Neuron (in vitro differentiated cells): ENCODE measurements around the gene ZNF714.

Source experiments
- H2AFZ ChIP-seq: one replicate; pipeline ENCODE4 v1.6.1; 2013; ENCODE audit warnings: low read depth, mild to moderate bottlenecking, inconsistent platforms, low read length, moderate library complexity
- H3K27me3 ChIP-seq: one replicate; pipeline ENCODE4 v1.6.1; 2013; ENCODE audit warnings: low read length; ENCODE audit not compliant: insufficient read depth
- H3K36me3 ChIP-seq: one replicate; pipeline ENCODE4 v1.6.1; 2013; ENCODE audit warnings: low read length; ENCODE audit not compliant: insufficient read depth
- H3K4me1 ChIP-seq: one replicate; pipeline ENCODE4 v1.6.1; 2013; ENCODE audit warnings: low read length; ENCODE audit not compliant: insufficient read depth
- H3K4me3 ChIP-seq: 2 replicates; pipeline ENCODE4 v1.5.1; 2013; ENCODE audit warnings: mild to moderate bottlenecking, low read length, moderate library complexity
- H3K9me3 ChIP-seq: one replicate; pipeline ENCODE4 v1.6.1; 2013; ENCODE audit warnings: low read length

Gene ZNF714

DNA sequence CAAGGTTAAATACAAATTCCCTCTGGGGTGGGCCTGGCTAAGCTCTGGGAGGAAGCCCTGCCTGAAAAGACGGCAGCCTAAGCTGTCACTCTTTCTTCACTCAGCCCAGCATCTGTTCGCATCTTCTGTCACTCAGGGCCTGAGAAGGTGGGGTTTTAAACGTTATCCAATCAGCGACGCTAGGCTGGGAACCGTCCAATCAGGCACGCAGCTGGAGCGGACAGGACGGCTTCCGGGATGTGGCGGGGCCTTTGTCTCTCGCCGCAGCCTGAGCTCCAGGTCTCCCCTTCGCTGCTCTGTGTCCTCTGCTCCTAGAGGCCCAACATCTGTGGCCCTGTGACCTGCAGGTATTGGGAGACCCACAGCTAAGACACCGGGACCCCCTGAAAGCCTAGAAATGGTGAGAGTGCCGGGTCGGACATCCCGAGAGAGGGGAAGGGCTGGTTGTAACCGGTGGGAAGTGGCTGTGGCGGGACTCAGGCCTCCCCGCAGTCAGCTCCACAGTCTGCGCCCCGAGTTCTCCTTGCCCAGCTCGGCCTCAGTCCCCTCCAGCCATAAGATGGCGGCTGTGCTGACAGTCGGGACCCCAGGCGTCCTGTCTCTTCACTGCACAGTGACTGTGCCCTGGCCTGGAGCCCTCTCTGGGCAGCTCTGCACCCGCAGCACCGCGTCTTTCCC lies 59.9 kb downstream of the ZNF714 start, which contains the start of gene ZNF431:
TSS of gene ZNF431 (plus strand) at position 254 of the 678 bp plus-strand sequence. CDS start at position 398, 144 bp downstream.
- no peaks in the 10 kb centered on the region for H3K27me3 ChIP-seq
- H3K4me3 ChIP-seq: peak within 1 kb of the TSS; percentile 76
- H2AFZ ChIP-seq: no peak within 1 kb of the TSS
- H3K4me1 ChIP-seq: peaks cover 7% of the 10 kb centered on the region
- peaks cover 19% of the 10 kb centered on the region for H3K9me3 ChIP-seq
- peaks cover 35% of the 10 kb centered on the region for H3K36me3 ChIP-seq

DNA sequence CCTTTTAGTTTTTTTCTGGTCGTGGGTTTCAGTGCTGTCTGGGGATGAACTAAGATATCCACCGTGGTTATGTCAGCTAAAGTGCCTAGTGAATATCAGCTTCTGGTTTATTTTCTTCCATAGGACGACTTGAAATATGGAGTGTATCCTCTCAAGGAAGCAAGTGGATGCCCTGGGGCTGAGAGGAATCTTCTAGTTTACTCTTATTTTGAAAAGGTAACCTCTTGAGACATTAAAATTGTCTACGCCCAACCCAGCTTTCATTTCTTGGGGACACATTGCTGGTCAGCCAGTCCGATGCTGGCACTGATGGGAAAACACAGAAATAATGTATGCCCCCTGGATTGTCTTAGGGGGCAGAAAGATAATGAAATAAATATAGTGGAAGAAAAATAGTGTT lies 61.4 kb downstream of the ZNF714 start:
- Histone ChIP-seq H3K27me3 (no peaks in the 10 kb centered on the region), H3K4me1 (peaks cover 7% of the 10 kb centered on the region), H3K4me3 (peak overlapping the region; percentile 76), H3K36me3 (peaks cover 50% of the 10 kb centered on the region), H3K9me3 (peaks cover 29% of the 10 kb centered on the region), H2AFZ (no peak overlapping the region)

DNA sequence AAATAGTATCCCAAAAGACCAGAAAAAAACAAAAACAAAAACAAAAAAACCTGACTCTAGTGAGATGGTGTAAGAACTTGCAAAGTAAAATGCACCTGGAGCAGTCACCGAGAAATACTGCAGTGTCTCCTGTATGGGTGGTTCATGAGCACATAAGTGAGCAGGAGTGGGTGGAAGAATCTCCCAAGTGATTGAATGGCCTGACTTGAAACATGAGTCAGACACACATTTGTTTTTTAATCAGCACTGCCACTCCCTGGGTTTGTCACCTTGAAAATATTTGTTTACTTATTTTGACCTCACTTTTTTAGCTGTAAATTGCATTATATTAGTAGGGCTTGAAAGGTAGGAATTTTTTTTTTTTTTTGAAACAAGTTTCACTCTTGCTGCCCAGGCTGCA lies 61.9 kb downstream of the ZNF714 start:
- no peaks in the 10 kb centered on the region for H3K27me3 ChIP-seq
- H3K36me3 ChIP-seq: peaks cover 54% of the 10 kb centered on the region
- H3K4me3 ChIP-seq: no peak overlapping the region
- H2AFZ ChIP-seq: no peak overlapping the region
- H3K9me3 ChIP-seq: peaks cover 32% of the 10 kb centered on the region
- peaks cover 7% of the 10 kb centered on the region for H3K4me1 ChIP-seq

DNA sequence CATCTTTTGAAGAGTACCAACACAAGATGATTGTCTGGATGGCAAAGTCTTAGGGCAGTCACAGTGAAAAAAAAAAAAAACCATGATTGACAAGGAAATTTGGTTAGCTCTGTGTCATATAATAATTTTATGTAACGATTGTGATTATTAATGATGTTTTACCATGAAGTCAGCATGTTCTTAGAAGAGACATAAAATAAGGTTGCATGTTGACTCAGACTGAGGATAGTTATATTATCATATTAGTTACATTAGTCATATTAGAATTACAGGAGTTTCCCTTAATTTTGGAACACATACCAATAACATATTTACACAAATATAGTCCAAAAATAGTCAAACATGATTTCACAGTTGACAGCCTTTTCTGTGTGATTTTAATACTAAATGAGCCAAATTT lies 65.5 kb downstream of the ZNF714 start:
- H2AFZ ChIP-seq: no peak overlapping the region
- no peak overlapping the region for H3K4me3 ChIP-seq
- H3K36me3 ChIP-seq: peaks cover 88% of the 10 kb centered on the region
- H3K9me3 ChIP-seq: peaks cover 46% of the 10 kb centered on the region
- H3K4me1 ChIP-seq: peaks cover 7% of the 10 kb centered on the region
- H3K27me3 ChIP-seq: no peaks in the 10 kb centered on the region

DNA sequence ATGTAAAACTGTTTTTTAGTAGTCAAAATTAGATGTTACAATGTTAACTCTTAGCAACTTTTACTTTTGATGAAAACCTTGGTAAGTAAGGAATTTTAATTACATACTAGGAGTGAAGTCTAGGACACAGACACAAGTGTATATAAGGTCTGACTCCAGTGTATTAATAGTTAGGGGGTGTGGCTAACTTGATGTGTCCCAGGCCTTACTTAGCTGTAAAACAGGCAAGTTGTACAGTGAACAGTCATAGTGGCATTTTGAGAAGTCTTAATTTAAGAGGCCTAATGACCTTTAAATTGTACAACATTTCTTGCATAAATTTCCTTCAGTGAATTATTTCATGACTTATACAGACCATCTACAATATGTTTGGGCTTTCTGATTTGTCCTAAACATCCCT lies 66.7 kb downstream of the ZNF714 start:
- Histone ChIP-seq H3K27me3 (no peaks in the 10 kb centered on the region), H3K36me3 (peaks cover 89% of the 10 kb centered on the region), H3K9me3 (peaks cover 41% of the 10 kb centered on the region), H3K4me1 (no peaks in the 10 kb centered on the region), H2AFZ (no peak overlapping the region), H3K4me3 (no peak overlapping the region)

DNA sequence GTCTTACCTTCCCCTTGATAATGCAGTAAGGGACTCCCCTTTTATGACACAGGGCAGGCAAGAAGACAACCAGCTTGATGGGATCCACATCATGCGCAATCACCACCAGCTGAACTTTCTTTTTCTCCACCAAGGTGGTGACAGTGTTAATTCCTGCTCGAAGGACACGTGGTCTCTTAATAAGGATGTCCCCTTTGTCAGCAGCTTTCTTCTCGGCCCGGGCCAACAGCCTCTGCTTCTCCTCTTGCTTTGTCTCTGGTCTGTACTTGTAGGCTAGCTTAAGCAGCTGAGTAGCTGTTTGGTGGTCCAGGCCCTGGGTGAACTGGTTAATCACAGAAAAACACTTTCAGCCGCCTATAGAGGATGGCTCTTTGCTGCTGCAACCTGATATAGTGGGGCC lies 67.9 kb downstream of the ZNF714 start:
- no peak overlapping the region for H2AFZ ChIP-seq

DNA sequence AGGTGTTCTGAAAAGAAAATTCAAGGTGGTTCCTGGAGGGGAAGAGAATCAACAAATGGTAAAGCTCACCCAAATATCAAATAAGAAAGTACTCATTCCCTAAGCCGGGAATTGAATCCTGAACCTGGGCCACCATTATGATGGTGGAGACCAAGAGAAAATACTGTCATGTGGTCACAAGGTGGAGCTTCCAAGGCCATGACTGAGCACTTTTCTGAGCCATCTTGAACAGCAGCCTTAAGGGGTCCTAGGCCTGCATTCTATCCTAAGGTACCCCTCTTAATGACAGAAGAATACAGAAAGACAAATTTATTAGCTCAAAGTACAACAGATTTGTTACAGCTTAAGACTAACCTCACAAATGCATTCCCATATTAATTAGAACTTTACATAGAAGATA lies 69.5 kb downstream of the ZNF714 start:
- H3K9me3 ChIP-seq: peaks cover 44% of the 10 kb centered on the region
- no peak overlapping the region for H3K4me3 ChIP-seq
- H3K36me3 ChIP-seq: peaks cover 69% of the 10 kb centered on the region
- H2AFZ ChIP-seq: no peak overlapping the region
- H3K27me3 ChIP-seq: no peaks in the 10 kb centered on the region
- H3K4me1 ChIP-seq: no peaks in the 10 kb centered on the region

More for the DNA sequence above, 67.9 kb downstream of the ZNF714 start:
- Histone ChIP-seq H3K27me3 (no peaks in the 10 kb centered on the region), H3K36me3 (peaks cover 77% of the 10 kb centered on the region), H3K9me3 (peaks cover 39% of the 10 kb centered on the region), H3K4me1 (no peaks in the 10 kb centered on the region), H3K4me3 (no peak overlapping the region)

DNA sequence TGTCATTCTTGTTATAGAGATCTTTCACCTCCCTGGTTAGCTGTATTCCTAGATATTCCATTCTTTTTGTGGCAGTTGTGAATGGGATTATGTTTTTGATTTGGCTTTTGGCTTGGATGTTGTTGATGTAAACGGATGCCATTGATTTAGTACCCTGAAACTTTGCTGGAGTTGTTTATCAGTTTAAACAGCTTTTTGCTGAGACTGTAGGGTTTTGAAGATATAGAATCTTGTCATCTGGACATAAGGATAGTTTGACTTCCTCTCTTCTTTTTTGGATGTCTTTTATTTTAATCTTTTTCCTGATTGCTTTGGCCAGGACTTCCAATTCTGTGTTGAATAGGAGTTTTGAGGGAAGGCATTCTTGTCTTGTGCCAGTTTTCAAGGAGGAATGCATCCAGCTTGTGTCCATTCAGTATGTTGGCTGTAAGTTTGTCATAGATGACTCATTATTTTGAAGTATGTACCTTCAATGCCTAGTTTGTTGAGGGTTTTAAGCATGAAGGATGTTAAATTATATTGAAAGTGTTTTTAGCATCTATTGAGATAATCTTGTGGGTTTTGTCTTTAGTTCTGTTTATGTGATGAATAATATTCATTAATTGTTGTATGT lies 76.6 kb downstream of the ZNF714 start:
- Histone ChIP-seq H3K27me3 (no peaks in the 10 kb centered on the region), H3K4me3 (no peak overlapping the region), H3K4me1 (no peaks in the 10 kb centered on the region), H3K36me3 (peaks cover 34% of the 10 kb centered on the region), H3K9me3 (peaks cover 53% of the 10 kb centered on the region), H2AFZ (no peak overlapping the region)

DNA sequence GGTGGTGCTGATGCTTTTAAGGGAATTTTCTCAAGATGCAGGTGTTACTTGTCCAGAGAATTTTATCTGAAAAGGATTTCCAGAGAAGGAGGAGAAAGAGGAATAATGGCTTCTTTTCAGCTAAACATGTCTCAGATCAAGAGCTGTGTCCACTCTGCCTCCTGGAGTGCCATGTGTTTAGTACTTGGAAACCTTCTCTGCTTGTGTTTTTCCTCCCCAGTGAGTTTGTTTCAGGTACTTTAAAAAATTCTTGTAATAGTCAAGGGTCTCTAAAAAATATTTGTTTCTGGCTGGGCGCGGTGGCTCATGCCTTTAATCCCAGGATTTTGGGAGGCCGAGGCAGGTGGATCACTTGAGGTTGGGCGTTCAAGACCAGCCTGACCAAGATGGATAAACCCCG lies 82.5 kb downstream of the ZNF714 start:
- Histone ChIP-seq H3K4me1 (no peaks in the 10 kb centered on the region), H3K36me3 (peaks cover 73% of the 10 kb centered on the region), H2AFZ (no peak overlapping the region), H3K27me3 (no peaks in the 10 kb centered on the region), H3K4me3 (no peak overlapping the region), H3K9me3 (peaks cover 34% of the 10 kb centered on the region)

DNA sequence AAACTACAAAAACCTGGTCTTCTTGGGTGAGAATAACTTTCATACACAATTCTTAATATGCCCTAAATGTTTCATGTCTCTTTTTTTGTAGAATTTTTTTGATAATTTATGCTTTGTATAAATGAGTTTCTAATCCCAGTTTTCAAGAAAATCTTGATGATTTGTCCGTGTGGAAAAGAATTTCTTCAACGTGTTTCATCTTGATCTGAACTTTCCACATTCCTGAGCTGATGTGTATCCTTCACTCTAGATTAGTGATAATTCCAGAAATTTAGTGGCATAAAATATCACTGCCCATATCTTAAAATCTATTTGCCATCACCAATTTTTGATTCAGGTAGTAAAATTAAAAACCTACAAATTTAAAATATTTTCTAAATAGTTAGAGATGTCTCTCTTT lies 84.4 kb downstream of the ZNF714 start:
- Histone ChIP-seq H2AFZ (no peak overlapping the region), H3K9me3 (peaks cover 29% of the 10 kb centered on the region), H3K27me3 (no peaks in the 10 kb centered on the region), H3K36me3 (peaks cover 78% of the 10 kb centered on the region), H3K4me1 (no peaks in the 10 kb centered on the region), H3K4me3 (no peak overlapping the region)
